WTC11 (cell line): ENCODE measurements around the gene KCNH3. TPM values are rescaled to one million over a fixed set of nuclear protein-coding genes. Genes with fewer than 3 reads are reported as not detected.

Source experiments
- ATAC-seq: fragments of 200-7000 bp; cut with Tn5 transposase; 2 replicates; pipeline ENCODE4 v1.10.0; 2021; ENCODE audit warnings: mild to moderate bottlenecking, moderate library complexity
- CTCF ChIA-PET: fragments of 300-600 bp; sonication (Branson Sonifier 250); formaldehyde crosslinking; loops from one replicate; lab custom pipeline; 2021; ENCODE audit warnings: antibody characterized with exemption; lab: Charles Lee
- POLR2A ChIA-PET: fragments of 350-600 bp; sonication (Branson Sonifier 250); formaldehyde crosslinking; loops from one replicate; lab custom pipeline; 2021; ENCODE audit warnings: antibody characterized with exemption; lab: Charles Lee
- DNase-seq: peaks from one replicate; pipeline ENCODE4 v3.0.0; 2021; ENCODE audit warnings: low spot score
- H3K27ac Mint-ChIP-seq: 2 replicates; pipeline ENCODE4 v1.8.0; 2021; ENCODE audit warnings: mixed read lengths
- H3K27me3 Mint-ChIP-seq: 2 replicates; pipeline ENCODE4 v1.8.0; 2021; ENCODE audit warnings: low read depth, mild to moderate bottlenecking, moderate library complexity, mixed read lengths
- H3K36me3 Mint-ChIP-seq: 2 replicates; pipeline ENCODE4 v1.8.0; 2021; ENCODE audit warnings: mixed read lengths
- H3K4me1 Mint-ChIP-seq: 2 replicates; pipeline ENCODE4 v1.8.0; 2022; ENCODE audit warnings: mixed read lengths
- H3K4me3 Mint-ChIP-seq: 2 replicates; pipeline ENCODE4 v1.8.0; 2021; ENCODE audit warnings: mild to moderate bottlenecking, moderate library complexity, mixed read lengths
- H3K9me3 Mint-ChIP-seq: 2 replicates; pipeline ENCODE4 v1.8.0; 2021; ENCODE audit warnings: mixed read lengths
- CREM ChIP-seq: sonication (generic); formaldehyde crosslinking; IDR thresholded peaks from 2 replicates; pipeline ENCODE4 v1.8.1; 2022; ENCODE audit warnings: mild to moderate bottlenecking, missing genetic modification reagents, moderate library complexity
- FOXK1 ChIP-seq: sonication (generic); formaldehyde crosslinking; IDR thresholded peaks from 2 replicates; pipeline ENCODE4 v1.8.0; 2022; ENCODE audit warnings: mild to moderate bottlenecking, moderate library complexity, missing genetic modification reagents
- MLX ChIP-seq: sonication (generic); formaldehyde crosslinking; IDR thresholded peaks from 2 replicates; pipeline ENCODE4 v1.8.1; 2023; ENCODE audit warnings: mild to moderate bottlenecking, missing genetic modification reagents, moderate library complexity
- NFYB ChIP-seq: sonication (generic); formaldehyde crosslinking; conservative IDR thresholded peaks from 2 replicates; pipeline ENCODE4 v1.8.0; 2022; ENCODE audit warnings: low read depth, missing genetic modification reagents
- NR3C1 ChIP-seq: sonication (generic); formaldehyde crosslinking; conservative IDR thresholded peaks from 2 replicates; pipeline ENCODE4 v1.8.1; 2023; ENCODE audit warnings: low read depth, mild to moderate bottlenecking, missing genetic modification reagents
- PREB ChIP-seq: sonication (generic); formaldehyde crosslinking; IDR thresholded peaks from 2 replicates; pipeline ENCODE4 v1.8.1; 2022; ENCODE audit warnings: mild to moderate bottlenecking, missing genetic modification reagents, moderate library complexity, borderline replicate concordance
- RELA ChIP-seq: sonication (generic); formaldehyde crosslinking; IDR thresholded peaks from 2 replicates; pipeline ENCODE4 v1.8.1; 2022; ENCODE audit warnings: missing genetic modification reagents, mild to moderate bottlenecking, borderline replicate concordance
- SP1 ChIP-seq: sonication (generic); formaldehyde crosslinking; conservative IDR thresholded peaks from 2 replicates; pipeline ENCODE4 v1.8.1; 2022; ENCODE audit warnings: missing genetic modification reagents
- STAT6 ChIP-seq: sonication (generic); formaldehyde crosslinking; conservative IDR thresholded peaks from 2 replicates; pipeline ENCODE4 v1.8.1; 2023; ENCODE audit warnings: mild to moderate bottlenecking, low read depth, missing genetic modification reagents, moderate library complexity
- TEAD1 ChIP-seq: sonication (generic); formaldehyde crosslinking; IDR thresholded peaks from 2 replicates; pipeline ENCODE4 v1.8.0; 2022; ENCODE audit warnings: mild to moderate bottlenecking, missing genetic modification reagents
- USF1 ChIP-seq: sonication (generic); formaldehyde crosslinking; IDR thresholded peaks from 2 replicates; pipeline ENCODE4 v1.8.0; 2022; ENCODE audit warnings: mild to moderate bottlenecking, missing genetic modification reagents
- ZBTB21 ChIP-seq: sonication (generic); formaldehyde crosslinking; IDR thresholded peaks from 2 replicates; pipeline ENCODE4 v1.8.1; 2023; ENCODE audit warnings: mild to moderate bottlenecking, missing genetic modification reagents, borderline replicate concordance
- ZNF138 ChIP-seq: sonication (generic); formaldehyde crosslinking; conservative IDR thresholded peaks from 2 replicates; pipeline ENCODE4 v1.8.1; 2022; ENCODE audit warnings: mild to moderate bottlenecking, moderate library complexity, missing genetic modification reagents
- ZNF671 ChIP-seq: fragments of 250-450 bp; sonication (Bioruptor Pico); IDR thresholded peaks from 2 replicates; pipeline ENCODE4 v1.8.0; 2021; ENCODE audit warnings: mild to moderate bottlenecking
- total RNA-seq: library from RNA; stranded (reverse); gene quantifications from 3 replicates; pipeline ENCODE4 v1.2.3, GENCODE V29; 2021
- TF ChIP-seq, protein P1 (sequence below): fragments of 250-450 bp; sonication (Bioruptor Pico); conservative IDR thresholded peaks from 2 replicates; pipeline ENCODE4 v1.9.0; 2021; ENCODE audit warnings: mild to moderate bottlenecking
- TF ChIP-seq, protein P2 (sequence below): fragments of 250-450 bp; sonication (Bioruptor Pico); IDR thresholded peaks from 2 replicates; pipeline ENCODE4 v1.9.0; 2021; ENCODE audit warnings: mild to moderate bottlenecking
- TF ChIP-seq, protein P3 (sequence below): sonication (generic); formaldehyde crosslinking; conservative IDR thresholded peaks from 2 replicates; pipeline ENCODE4 v1.8.1; 2022; ENCODE audit warnings: mild to moderate bottlenecking, missing genetic modification reagents
- TF ChIP-seq, protein P4 (sequence below): sonication (generic); formaldehyde crosslinking; IDR thresholded peaks from 2 replicates; pipeline ENCODE4 v1.8.0; 2022; ENCODE audit warnings: mild to moderate bottlenecking, missing genetic modification reagents

Gene KCNH3
- total RNA-seq, 1 experiment from 2014 or later = 0.44 TPM

- ATAC-seq (no peak), DNase-seq (no peak)
- POLR2A ChIA-PET = no interaction called here
- H3K27me3 Mint-ChIP-seq = peaks cover 95% of the 10 kb centered on the region
- CTCF ChIA-PET = interaction anchor here (1.0 to 4.9 kb wide), 5 partner anchors 10 to 201 kb away, joined by 3 to 34 read pairs (median 11); partner anchors contain the start of gene DNAJC22
- H3K4me1 Mint-ChIP-seq = peaks cover 29% of the 10 kb centered on the region
- H3K9me3 Mint-ChIP-seq = no peaks in the 10 kb centered on the region
- H3K4me3 Mint-ChIP-seq = no peak overlapping the region
- TF ChIP-seq, protein P1, sequence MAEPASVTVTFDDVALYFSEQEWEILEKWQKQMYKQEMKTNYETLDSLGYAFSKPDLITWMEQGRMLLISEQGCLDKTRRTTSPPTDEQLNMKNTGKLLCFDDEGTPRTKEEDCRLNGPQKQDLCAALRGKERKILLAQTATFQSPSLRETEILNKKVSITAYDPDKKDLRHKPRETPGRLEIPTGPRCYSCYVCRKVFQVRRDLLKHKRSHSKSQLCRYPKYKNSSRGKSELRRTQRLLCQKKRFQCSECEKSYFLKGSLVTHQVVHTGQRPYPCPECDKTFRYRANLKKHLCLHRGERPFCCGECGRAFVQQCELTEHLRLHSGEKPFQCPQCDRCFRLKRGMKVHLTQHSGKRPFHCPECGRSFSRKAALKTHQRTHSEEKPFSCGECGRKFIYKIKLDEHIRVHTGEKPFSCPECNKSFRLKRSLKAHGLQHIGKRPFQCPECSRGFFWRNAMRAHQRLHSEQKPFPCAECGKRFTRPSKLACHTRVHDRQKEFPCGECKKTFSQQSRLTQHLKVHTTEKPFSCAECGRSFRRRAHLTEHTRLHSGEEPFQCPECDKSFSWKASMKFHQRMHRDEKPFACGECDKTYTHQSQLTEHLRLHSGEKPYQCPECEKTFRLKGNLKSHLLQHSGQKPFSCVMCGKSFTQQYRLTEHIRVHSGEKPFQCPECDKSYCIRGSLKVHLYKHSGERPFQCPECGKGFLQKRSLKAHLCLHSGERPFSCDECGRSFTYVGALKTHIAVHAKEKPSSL (CRISPR knock-in tag) = no peak
- TF ChIP-seq FOXK1 (CRISPR knock-in tag) (no peak), NR3C1 (CRISPR knock-in tag) (no peak), ZNF671 (CRISPR knock-in tag) (no peak), TEAD1 (CRISPR knock-in tag) (no peak), NFYB (CRISPR knock-in tag) (no peak), CREM (CRISPR knock-in tag) (no peak), USF1 (CRISPR knock-in tag) (no peak), RELA (CRISPR knock-in tag) (no peak), MLX (CRISPR knock-in tag) (no peak), SP1 (CRISPR knock-in tag) (no peak), STAT6 (CRISPR knock-in tag) (no peak)
- TF ChIP-seq, protein P2, sequence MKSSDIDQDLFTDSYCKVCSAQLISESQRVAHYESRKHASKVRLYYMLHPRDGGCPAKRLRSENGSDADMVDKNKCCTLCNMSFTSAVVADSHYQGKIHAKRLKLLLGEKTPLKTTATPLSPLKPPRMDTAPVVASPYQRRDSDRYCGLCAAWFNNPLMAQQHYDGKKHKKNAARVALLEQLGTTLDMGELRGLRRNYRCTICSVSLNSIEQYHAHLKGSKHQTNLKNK (CRISPR knock-in tag) = no peak
- TF ChIP-seq, all 79 proteins: peak for 0
- Mint-ChIP-seq H3K27ac (no peak overlapping the region), H3K36me3 (no peaks in the 10 kb centered on the region)
Observed at GRCh38 chr12:49543221-49543913, 4.5 kb downstream of the KCNH3 start.

GRCh38 chr12:49543914-49544815 is 5.3 kb downstream of the KCNH3 start:
- ATAC-seq = peak; percentile 41
- Mint-ChIP-seq H3K27ac (no peak overlapping the region), H3K4me3 (peak overlapping the region; percentile 68), H3K36me3 (no peaks in the 10 kb centered on the region), H3K4me1 (peaks cover 32% of the 10 kb centered on the region), H3K9me3 (no peaks in the 10 kb centered on the region), H3K27me3 (peaks cover 100% of the 10 kb centered on the region)
- DNase-seq = peak; percentile 47
- POLR2A ChIA-PET = interaction anchor here (0.6 kb wide), 1 partner anchor 48 kb away, joined by 4 read pairs; no protein-coding TSS in a partner anchor
- CTCF ChIA-PET = interaction anchor here (1.0 to 4.9 kb wide), 7 partner anchors 10 to 213 kb away, joined by 3 to 34 read pairs (median 11); partner anchors contain the start of gene DNAJC22
- TF ChIP-seq ZBTB21 (CRISPR knock-in tag) (peak; percentile 33; the same call in 1 of the 2 replicates), CREM (CRISPR knock-in tag) (no peak), PREB (CRISPR knock-in tag) (no peak), ZNF138 (CRISPR knock-in tag) (peak; percentile 79; the same call in 1 of the 2 replicates)
- TF ChIP-seq, protein P3, sequence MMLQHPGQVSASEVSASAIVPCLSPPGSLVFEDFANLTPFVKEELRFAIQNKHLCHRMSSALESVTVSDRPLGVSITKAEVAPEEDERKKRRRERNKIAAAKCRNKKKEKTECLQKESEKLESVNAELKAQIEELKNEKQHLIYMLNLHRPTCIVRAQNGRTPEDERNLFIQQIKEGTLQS (CRISPR knock-in tag) = no peak
- TF ChIP-seq, protein P2 (CRISPR knock-in tag) = no peak
- TF ChIP-seq, protein P4, sequence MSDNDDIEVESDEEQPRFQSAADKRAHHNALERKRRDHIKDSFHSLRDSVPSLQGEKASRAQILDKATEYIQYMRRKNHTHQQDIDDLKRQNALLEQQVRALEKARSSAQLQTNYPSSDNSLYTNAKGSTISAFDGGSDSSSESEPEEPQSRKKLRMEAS (CRISPR knock-in tag) = peak; percentile 45; the same call in 1 of the 2 replicates
